Nephron progenitor cell (in vitro differentiated cells): ENCODE results near the gene MACC1.

Experiments used
- DNase-seq: peaks from one replicate; pipeline ENCODE4 v3.0.0; 2021
- H3K27ac Mint-ChIP-seq: 2 replicates; pipeline ENCODE4 v1.8.0; 2021; ENCODE audit warnings: mild to moderate bottlenecking, moderate library complexity, mixed read lengths
- H3K27me3 Mint-ChIP-seq: 2 replicates; pipeline ENCODE4 v1.8.0; 2021; ENCODE audit warnings: mild to moderate bottlenecking, low read depth, mixed read lengths; ENCODE audit not compliant: poor library complexity
- H3K36me3 Mint-ChIP-seq: 2 replicates; pipeline ENCODE4 v1.8.0; 2021; ENCODE audit warnings: low read depth, mixed read lengths
- H3K4me1 Mint-ChIP-seq: 2 replicates; pipeline ENCODE4 v1.8.0; 2021; ENCODE audit warnings: mixed read lengths
- H3K4me3 Mint-ChIP-seq: 2 replicates; pipeline ENCODE4 v1.8.0; 2021; ENCODE audit warnings: mild to moderate bottlenecking, moderate library complexity, mixed read lengths
- H3K9me3 Mint-ChIP-seq: 2 replicates; pipeline ENCODE4 v1.8.0; 2021; ENCODE audit warnings: mild to moderate bottlenecking, moderate library complexity, mixed read lengths
- CTCF ChIP-seq: fragments of 200-600 bp; sonication (generic); IDR thresholded peaks from 2 replicates; pipeline ENCODE4 v1.5.0; 2021; ENCODE audit warnings: antibody characterized with exemption

The MACC1 gene

GRCh38 chr7:20173828-20174227, 43.4 kb downstream of the MACC1 start:
- H3K27ac Mint-ChIP-seq: no peak overlapping the region
- no peaks in the 10 kb centered on the region for H3K9me3 Mint-ChIP-seq
- no peaks in the 10 kb centered on the region for H3K27me3 Mint-ChIP-seq
- DNase-seq: no peak
- H3K4me3 Mint-ChIP-seq: no peak overlapping the region
- no peak for TF ChIP-seq CTCF
- no peaks in the 10 kb centered on the region for H3K36me3 Mint-ChIP-seq
- no peaks in the 10 kb centered on the region for H3K4me1 Mint-ChIP-seq

- no peaks in the 10 kb centered on the region for H3K4me1 Mint-ChIP-seq
- no peak overlapping the region for H3K4me3 Mint-ChIP-seq
- peak; percentile 68 for TF ChIP-seq CTCF
- H3K9me3 Mint-ChIP-seq: no peaks in the 10 kb centered on the region
- no peaks in the 10 kb centered on the region for H3K27me3 Mint-ChIP-seq
- no peaks in the 10 kb centered on the region for H3K36me3 Mint-ChIP-seq
- DNase-seq: peak; percentile 63
- no peak overlapping the region for H3K27ac Mint-ChIP-seq
These were observed 44.3 kb downstream of the MACC1 start for GRCh38 chr7:20172736-20173334.

GRCh38 chr7:20170633-20171032, 46.6 kb downstream of the MACC1 start:
- H3K36me3 Mint-ChIP-seq: no peaks in the 10 kb centered on the region
- no peak for TF ChIP-seq CTCF

GRCh38 chr7:20165146-20165510, 52.1 kb downstream of the MACC1 start:
- H3K4me1 Mint-ChIP-seq: peaks cover 10% of the 10 kb centered on the region
- no peaks in the 10 kb centered on the region for H3K27me3 Mint-ChIP-seq
- no peak for DNase-seq
- H3K9me3 Mint-ChIP-seq: no peaks in the 10 kb centered on the region
- H3K4me3 Mint-ChIP-seq: no peak overlapping the region
- H3K36me3 Mint-ChIP-seq: no peaks in the 10 kb centered on the region
- TF ChIP-seq CTCF: no peak
- H3K27ac Mint-ChIP-seq: no peak overlapping the region

More at GRCh38 chr7:20170633-20171032, 46.6 kb downstream of the MACC1 start:
- peaks cover 5% of the 10 kb centered on the region for H3K4me1 Mint-ChIP-seq
- H3K27me3 Mint-ChIP-seq: no peaks in the 10 kb centered on the region
- no peaks in the 10 kb centered on the region for H3K9me3 Mint-ChIP-seq
- H3K4me3 Mint-ChIP-seq: no peak overlapping the region
- no peak overlapping the region for H3K27ac Mint-ChIP-seq
- DNase-seq: no peak

- DNase-seq: no peak
These were observed 52.6 kb downstream of the MACC1 start for GRCh38 chr7:20164425-20165145.

More at GRCh38 chr7:20164425-20165145, 52.6 kb downstream of the MACC1 start:
- Mint-ChIP-seq H3K36me3 (no peaks in the 10 kb centered on the region), H3K27me3 (no peaks in the 10 kb centered on the region), H3K27ac (no peak overlapping the region), H3K4me1 (peaks cover 10% of the 10 kb centered on the region), H3K9me3 (no peaks in the 10 kb centered on the region), H3K4me3 (no peak overlapping the region)
- no peak for TF ChIP-seq CTCF
